Kidney (tissue), 14 donors: ENCODE data around the gene ARL6IP6. TPM values are rescaled to one million over a fixed set of nuclear protein-coding genes. Genes with fewer than 3 reads are reported as not detected.

ENCODE experiments used
- DNase-seq, 5 donors: peaks; one replicate each; pipeline ENCODE4 v3.0.0-alpha.2; 2013 to 2020
- FAIRE-seq: peaks from 2 replicates; lab custom pipeline; 2012; peaks lifted over from hg19 to GRCh38; lab: Jason Lieb, UNC
- H3K27ac ChIP-seq, 2 donors: one replicate each; pipeline ENCODE4 v1.7.0; 2013; ENCODE audit warnings: low read depth in 2 of 2, low read length in 2 of 2, inconsistent platforms in 1 of 2
- H3K27me3 ChIP-seq: one replicate; pipeline ENCODE4 v1.7.1; 2013; ENCODE audit warnings: low read length, inconsistent platforms; ENCODE audit not compliant: control insufficient read depth, insufficient read depth
- H3K36me3 ChIP-seq, 3 donors: one replicate each; pipeline versions ENCODE4 v1.7.0 to v1.7.1; 2013; ENCODE audit warnings: low read length in 3 of 3, control low read depth in 1 of 3, inconsistent platforms in 1 of 3; ENCODE audit not compliant: insufficient read depth in 3 of 3, control insufficient read depth in 2 of 3
- H3K4me1 ChIP-seq, 3 donors: one replicate each; pipeline versions ENCODE4 v1.7.0 to v1.7.1; 2013; ENCODE audit warnings: low read length in 3 of 3, inconsistent platforms in 1 of 3, low read depth in 1 of 3; ENCODE audit not compliant: control insufficient read depth in 2 of 3, insufficient read depth in 2 of 3
- H3K4me3 ChIP-seq, 3 donors: one replicate each; pipeline versions ENCODE4 v1.7.0 to v1.8.1; 2013; ENCODE audit warnings: low read length in 3 of 3, control low read depth in 1 of 3, inconsistent platforms in 1 of 3
- H3K9ac ChIP-seq, 3 donors: one replicate each; pipeline versions ENCODE4 v1.7.0 to v1.7.1; 2013; ENCODE audit warnings: low read length in 3 of 3, control low read depth in 1 of 3, inconsistent platforms in 1 of 3
- H3K9me3 ChIP-seq, 3 donors: one replicate each; pipeline versions ENCODE4 v1.7.0 to v1.7.1; 2013; ENCODE audit warnings: low read length in 3 of 3, control low read depth in 1 of 3, inconsistent platforms in 1 of 3; ENCODE audit not compliant: control insufficient read depth in 2 of 3, insufficient read depth in 1 of 3
- CTCF ChIP-seq: IDR thresholded peaks from 3 replicates; pipeline ENCODE4 v1.5.1; 2012; ENCODE audit warnings: mild to moderate bottlenecking, moderate library complexity, borderline replicate concordance; ENCODE audit not compliant: insufficient read depth; ENCODE audit errors: extremely low read depth
- intact Hi-C: fragments of 100-400 bp; cut with DNase I; formaldehyde crosslinking; loops from one replicate; pipeline ENCODE4 v1.11.1; 2022
- polyA plus RNA-seq: library from polyadenylated mRNA; stranded (reverse); fragments of 350-450 nt; fragmentation: Illumina TruSeq; extraction: RNeasy Lipid Tissue Mini Kit (QIAGEN cat#74804); gene quantifications from one replicate; pipeline ENCODE4 v1.2.3, GENCODE V29; 2014; ENCODE audit warnings: low read depth, low replicate concordance; ENCODE audit not compliant: insufficient read depth
- total RNA-seq: library from RNA; stranded (reverse); fragmentation: NEBNext Ultra II Directional; extraction: Animal tissue kit (Norgen Biotek cat#: 25700); gene quantifications from one replicate; pipeline ENCODE4 v1.2.1, GENCODE V29; 2021
- donor health status: control.
- donor health status: control.
- donor health status: control.
- donor health status: control.
- donor health status: control.
- donor health status: DM: yes; HTN: yes; CAD: no.
- donor health status: Normal renal cell carcinoma (clear cell type).

Gene ARL6IP6
- total and polyA plus RNA-seq, 2 donors from 2014 or later: 9.3 to 15.5 TPM

GRCh38 chr2:152804687-152805408 lies 86.4 kb downstream of the ARL6IP6 start:
- no peak for TF ChIP-seq CTCF
- FAIRE-seq: no peak
- Histone ChIP-seq H3K4me1 (no peaks in the 10 kb centered on the region), H3K27ac (no peak overlapping the region), H3K9me3 (no peaks in the 10 kb centered on the region), H3K4me3 (no peak overlapping the region), H3K27me3 (no peaks in the 10 kb centered on the region), H3K36me3 (no peaks in the 10 kb centered on the region), H3K9ac (no peak overlapping the region)
- no peak for DNase-seq
- intact Hi-C loops: no loop called here

- no peak for TF ChIP-seq CTCF
- H3K27me3 ChIP-seq: no peaks in the 10 kb centered on the region
- no peak overlapping the region for H3K9ac ChIP-seq
- no peak overlapping the region for H3K4me3 ChIP-seq
- H3K27ac ChIP-seq: no peak overlapping the region
- FAIRE-seq (no peak), DNase-seq (no peak)
- no peaks in the 10 kb centered on the region for H3K4me1 ChIP-seq
- intact Hi-C loops: no loop called here
- H3K36me3 ChIP-seq: no peaks in the 10 kb centered on the region
- H3K9me3 ChIP-seq: no peaks in the 10 kb centered on the region
Observed at GRCh38 chr2:152811916-152812315, 93.5 kb downstream of the ARL6IP6 start.

Other genes starting within 250 kb of the ARL6IP6 start
- 82.7 TPM for gene PRPF40A, start 1.2 kb upstream of the ARL6IP6 start, total RNA-seq
- gene PRPF40A, start 1.2 kb upstream of the ARL6IP6 start, polyA plus RNA-seq: 20.2 TPM